WTC11 (cell line): ENCODE measurements around the gene PBX3.

Experiments used
- ATF2 ChIP-seq: sonication (generic); formaldehyde crosslinking; IDR thresholded peaks from 2 replicates; pipeline ENCODE4 v1.8.1; 2022; ENCODE audit warnings: low read depth, missing genetic modification reagents, borderline replicate concordance
- CTCF ChIP-seq: fragments of 200-600 bp; IDR thresholded peaks from 2 replicates; pipeline ENCODE4 v1.8.0; 2022; ENCODE audit warnings: antibody characterized with exemption
- HMGA2 ChIP-seq: fragments of 250-450 bp; sonication (Bioruptor Pico); IDR thresholded peaks from 2 replicates; pipeline ENCODE4 v1.4.0; 2021; ENCODE audit warnings: mild to moderate bottlenecking, moderate library complexity
- TF ChIP-seq, protein P1 (sequence below): sonication (generic); formaldehyde crosslinking; IDR thresholded peaks from 2 replicates; pipeline ENCODE4 v1.8.0; 2022; ENCODE audit warnings: mild to moderate bottlenecking, missing genetic modification reagents

DNA sequence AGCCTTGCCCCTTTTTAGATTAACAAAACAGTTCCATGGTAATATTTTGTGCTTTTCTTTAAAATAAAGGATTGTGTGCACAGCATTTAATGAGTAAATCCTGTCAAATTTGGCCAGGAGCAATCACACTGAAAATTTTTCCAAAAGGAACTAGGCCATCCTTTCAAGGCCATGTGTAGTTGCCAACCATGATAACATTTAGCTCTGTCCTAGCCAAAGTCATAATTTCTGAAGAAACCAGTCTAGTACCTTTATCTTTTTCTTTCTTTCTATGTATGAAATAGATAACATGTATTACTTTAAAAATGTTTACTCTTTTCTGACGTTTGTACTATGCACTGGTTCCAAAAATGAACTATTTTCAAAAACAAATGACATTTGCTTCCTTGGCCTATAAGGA lies 143.7 kb downstream of the PBX3 start:
- no peak for TF ChIP-seq CTCF
- no peak for TF ChIP-seq ATF2
- TF ChIP-seq, protein P1, sequence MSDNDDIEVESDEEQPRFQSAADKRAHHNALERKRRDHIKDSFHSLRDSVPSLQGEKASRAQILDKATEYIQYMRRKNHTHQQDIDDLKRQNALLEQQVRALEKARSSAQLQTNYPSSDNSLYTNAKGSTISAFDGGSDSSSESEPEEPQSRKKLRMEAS, result no peak
- TF ChIP-seq HMGA2, result no peak
